Liver (tissue), 9 donors: ENCODE data around the gene SLC2A6. TPM values are rescaled to one million over a fixed set of nuclear protein-coding genes. Genes with fewer than 3 reads are reported as not detected.

Source experiments
- DNase-seq: peaks from one replicate; pipeline ENCODE4 v3.0.0-alpha.2; 2017; ENCODE audit warnings: low spot score
- H3K27ac ChIP-seq, 2 donors: one replicate each; pipeline ENCODE4 v1.7.0; 2013; ENCODE audit warnings: inconsistent platforms in 2 of 2, low read length in 2 of 2, control low read depth in 1 of 2, low read depth in 1 of 2, mild to moderate bottlenecking in 1 of 2
- H3K27me3 ChIP-seq, 4 donors: one replicate each; pipeline versions ENCODE4 v1.6.1 to v1.7.0; 2013; ENCODE audit warnings: low read length in 3 of 4, inconsistent platforms in 1 of 4, mild to moderate bottlenecking in 1 of 4, moderate library complexity in 1 of 4; ENCODE audit not compliant: control insufficient read depth in 4 of 4, insufficient read depth in 4 of 4
- H3K36me3 ChIP-seq, 4 donors: one replicate each; pipeline versions ENCODE4 v1.6.1 to v1.7.0; 2013; ENCODE audit warnings: low read length in 3 of 4, mild to moderate bottlenecking in 3 of 4, low read depth in 1 of 4, moderate library complexity in 1 of 4; ENCODE audit not compliant: control insufficient read depth in 4 of 4, insufficient read depth in 3 of 4
- H3K4me1 ChIP-seq, 4 donors: one replicate each; pipeline versions ENCODE4 v1.6.1 to v1.7.0; 2013; ENCODE audit warnings: low read length in 3 of 4, mild to moderate bottlenecking in 3 of 4, moderate library complexity in 1 of 4; ENCODE audit not compliant: control insufficient read depth in 4 of 4, insufficient read depth in 4 of 4
- H3K4me3 ChIP-seq, 3 donors: one replicate each; pipeline versions ENCODE4 v1.6.1 to v1.7.0; 2013; ENCODE audit warnings: low read length in 3 of 3, control low read depth in 1 of 3, low read depth in 1 of 3, mild to moderate bottlenecking in 1 of 3
- H3K9ac ChIP-seq, 2 donors: one replicate each; pipeline ENCODE4 v1.7.0; 2013; ENCODE audit warnings: low read length in 2 of 2, mild to moderate bottlenecking in 2 of 2, moderate library complexity in 2 of 2, control low read depth in 1 of 2, low read depth in 1 of 2
- H3K9me3 ChIP-seq, 4 donors: one replicate each; pipeline versions ENCODE4 v1.6.1 to v1.7.0; 2013; ENCODE audit warnings: low read length in 3 of 4; ENCODE audit not compliant: control insufficient read depth in 4 of 4
- EGR1 ChIP-seq, 2 donors: IDR thresholded peaks; 2 replicates each; pipeline ENCODE4 v1.6.1; 2016 to 2018; ENCODE audit warnings: antibody characterized with exemption in 2 of 2, low read depth in 2 of 2
- FOXA1 ChIP-seq: IDR thresholded peaks from 2 replicates; pipeline ENCODE4 v1.6.1; 2016; ENCODE audit warnings: antibody characterized with exemption
- HNF4G ChIP-seq: IDR thresholded peaks from 2 replicates; pipeline ENCODE4 v1.6.1; 2016; ENCODE audit warnings: antibody characterized with exemption
- NR2F2 ChIP-seq: IDR thresholded peaks from 2 replicates; pipeline ENCODE4 v1.6.1; 2016; ENCODE audit warnings: antibody characterized with exemption
- TAF1 ChIP-seq: conservative IDR thresholded peaks from 2 replicates; pipeline ENCODE4 v1.6.1; 2016; ENCODE audit warnings: antibody characterized with exemption, mild to moderate bottlenecking
- WGBS: extraction: QIAGEN DNeasy Blood & Tissue Kit; methylation state at CpG from one replicate; pipeline ENCODE4 v1.1.7; 2013; 5-methylcytosine and 5-hydroxymethylcytosine counted together
- polyA plus RNA-seq, 2 donors: library from polyadenylated mRNA; stranded (reverse) in 1 of 2; unstranded in 1 of 2; fragments of 200-250 nt in 1 of 2; fragments of >200 nt in 1 of 2; fragmentation: Nextera tagmentation in 1 of 2; extraction: Ambion mirVana in 1 of 2; gene quantifications; one replicate each; pipeline versions ENCODE4 v1.2.1 to v1.2.3, GENCODE V29; 2013 to 2015
- total RNA-seq, 2 donors: library from RNA; depleted of rRNA; stranded (reverse); fragments of >200 nt; gene quantifications; one replicate each; pipeline ENCODE4 v1.2.3, GENCODE V29; 2014
- TF ChIP-seq, protein P1 (sequence below): IDR thresholded peaks from 2 replicates; pipeline ENCODE4 v1.6.1; 2016; ENCODE audit warnings: antibody characterized with exemption
- TF ChIP-seq, protein P2 (sequence below): IDR thresholded peaks from 2 replicates; pipeline ENCODE4 v1.6.1; 2016; ENCODE audit warnings: antibody characterized with exemption
- TF ChIP-seq, protein P3 (sequence below): IDR thresholded peaks from 2 replicates; pipeline ENCODE4 v1.6.1; 2016; ENCODE audit warnings: antibody characterized with exemption
- donor health status: healthy.
- donor health status: healthy.
- donor health status: healthy.
- donor health status: healthy.
- donor health status: healthy.

Gene SLC2A6
- total and polyA plus RNA-seq, 4 donors = 1.7 to 3.9 (median 2.3) TPM

DNA sequence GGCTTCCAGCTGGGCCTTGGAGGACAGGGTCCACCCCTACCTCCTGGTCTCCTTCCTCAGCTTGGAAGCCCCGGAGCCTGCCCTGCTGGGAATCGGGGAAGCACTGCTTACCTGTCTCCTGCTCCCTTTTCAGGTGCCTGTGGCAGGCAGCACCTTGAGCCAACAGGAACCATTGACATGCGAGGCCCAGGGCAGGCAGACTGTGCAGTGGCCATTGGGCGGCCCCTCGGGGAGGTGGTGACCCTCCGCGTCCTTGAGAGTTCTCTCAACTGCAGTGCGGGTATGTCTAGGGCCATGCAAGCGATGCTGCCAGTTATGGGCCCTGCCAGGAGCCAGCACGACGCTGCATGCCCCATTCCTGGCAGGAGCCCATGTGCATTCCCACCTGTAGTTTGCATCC, 23.0 kb downstream of the SLC2A6 start:
- Histone ChIP-seq H3K4me3 (no peak overlapping the region), H3K4me1 (peaks cover 3 to 11% (median 6%) of the 10 kb centered on the region in 4 donors), H3K9me3 (no peaks in the 10 kb centered on the region), H3K27me3 (no peaks in the 10 kb centered on the region), H3K36me3 (no peaks in the 10 kb centered on the region), H3K27ac (no peak overlapping the region), H3K9ac (no peak overlapping the region)
- WGBS = 95% methylated on average over 11 of the region's 11 CpGs
- TF ChIP-seq, protein P1, sequence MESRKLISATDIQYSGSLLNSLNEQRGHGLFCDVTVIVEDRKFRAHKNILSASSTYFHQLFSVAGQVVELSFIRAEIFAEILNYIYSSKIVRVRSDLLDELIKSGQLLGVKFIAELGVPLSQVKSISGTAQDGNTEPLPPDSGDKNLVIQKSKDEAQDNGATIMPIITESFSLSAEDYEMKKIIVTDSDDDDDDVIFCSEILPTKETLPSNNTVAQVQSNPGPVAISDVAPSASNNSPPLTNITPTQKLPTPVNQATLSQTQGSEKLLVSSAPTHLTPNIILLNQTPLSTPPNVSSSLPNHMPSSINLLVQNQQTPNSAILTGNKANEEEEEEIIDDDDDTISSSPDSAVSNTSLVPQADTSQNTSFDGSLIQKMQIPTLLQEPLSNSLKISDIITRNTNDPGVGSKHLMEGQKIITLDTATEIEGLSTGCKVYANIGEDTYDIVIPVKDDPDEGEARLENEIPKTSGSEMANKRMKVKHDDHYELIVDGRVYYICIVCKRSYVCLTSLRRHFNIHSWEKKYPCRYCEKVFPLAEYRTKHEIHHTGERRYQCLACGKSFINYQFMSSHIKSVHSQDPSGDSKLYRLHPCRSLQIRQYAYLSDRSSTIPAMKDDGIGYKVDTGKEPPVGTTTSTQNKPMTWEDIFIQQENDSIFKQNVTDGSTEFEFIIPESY = no peak
- no peak for TF ChIP-seq EGR1 (IDR thresholded peaks at IDR 0.05; ENCODE audit: low read depth in 2 of 2)
- no peak for DNase-seq

DNA sequence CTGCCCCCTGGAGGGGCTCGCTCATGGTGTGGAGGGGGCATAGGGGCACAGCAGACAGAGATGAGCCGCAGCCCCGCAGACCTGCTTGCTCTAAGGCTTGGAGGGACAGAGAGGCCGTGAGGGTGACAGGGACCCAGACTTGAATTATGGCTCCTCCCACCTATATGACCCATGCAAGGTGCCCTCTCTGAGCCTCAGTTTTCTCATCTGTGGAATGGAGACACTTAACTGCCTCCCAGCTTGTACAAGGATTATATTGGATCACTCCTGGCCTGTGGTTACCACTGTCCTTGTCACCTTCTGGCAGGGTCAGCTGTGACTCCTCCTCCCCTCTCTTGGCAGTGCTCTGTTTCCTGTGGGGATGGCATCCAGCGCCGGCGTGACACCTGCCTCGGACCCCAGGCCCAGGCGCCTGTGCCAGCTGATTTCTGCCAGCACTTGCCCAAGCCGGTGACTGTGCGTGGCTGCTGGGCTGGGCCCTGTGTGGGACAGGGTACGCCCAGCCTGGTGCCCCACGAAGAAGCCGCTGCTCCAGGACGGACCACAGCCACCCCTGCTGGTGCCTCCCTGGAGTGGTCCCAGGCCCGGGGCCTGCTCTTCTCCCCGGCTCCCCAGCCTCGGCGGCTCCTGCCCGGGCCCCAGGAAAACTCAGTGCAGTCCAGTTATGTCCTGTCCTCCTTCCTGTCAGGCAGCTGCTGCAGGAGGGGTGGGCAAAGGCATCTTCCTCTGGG, 23.8 kb downstream of the SLC2A6 start:
- Histone ChIP-seq H3K4me1 (peaks cover 3 to 7% (median 5%) of the 10 kb centered on the region in 4 donors), H3K9ac (no peak overlapping the region), H3K9me3 (no peaks in the 10 kb centered on the region), H3K4me3 (no peak overlapping the region), H3K36me3 (no peaks in the 10 kb centered on the region), H3K27ac (no peak overlapping the region), H3K27me3 (no peaks in the 10 kb centered on the region)
- no peak for TF ChIP-seq NR2F2
- TF ChIP-seq FOXA1 = no peak
- no peak for TF ChIP-seq HNF4G
- TF ChIP-seq, protein P2, sequence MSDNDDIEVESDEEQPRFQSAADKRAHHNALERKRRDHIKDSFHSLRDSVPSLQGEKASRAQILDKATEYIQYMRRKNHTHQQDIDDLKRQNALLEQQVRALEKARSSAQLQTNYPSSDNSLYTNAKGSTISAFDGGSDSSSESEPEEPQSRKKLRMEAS = no peak
- TF ChIP-seq, protein P1 = no peak
- WGBS = 92% methylated on average over 20 of the region's 20 CpGs
- DNase-seq = no peak

DNA sequence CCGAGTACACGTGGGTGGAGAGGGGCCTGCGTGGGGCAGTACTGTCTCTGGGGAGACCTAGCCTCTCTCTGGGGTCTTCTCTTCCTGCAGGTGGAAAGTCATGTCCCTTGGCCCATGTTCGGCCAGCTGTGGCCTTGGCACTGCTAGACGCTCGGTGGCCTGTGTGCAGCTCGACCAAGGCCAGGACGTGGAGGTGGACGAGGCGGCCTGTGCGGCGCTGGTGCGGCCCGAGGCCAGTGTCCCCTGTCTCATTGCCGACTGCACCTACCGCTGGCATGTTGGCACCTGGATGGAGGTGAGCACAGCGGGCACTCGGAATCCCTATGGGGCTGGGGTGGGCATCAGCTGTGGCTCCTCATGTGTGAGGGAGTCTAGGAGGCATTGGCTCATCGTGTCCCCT, 24.6 kb downstream of the SLC2A6 start:
- TF ChIP-seq, protein P2 = no peak
- TF ChIP-seq, protein P3, sequence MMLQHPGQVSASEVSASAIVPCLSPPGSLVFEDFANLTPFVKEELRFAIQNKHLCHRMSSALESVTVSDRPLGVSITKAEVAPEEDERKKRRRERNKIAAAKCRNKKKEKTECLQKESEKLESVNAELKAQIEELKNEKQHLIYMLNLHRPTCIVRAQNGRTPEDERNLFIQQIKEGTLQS = no peak
- no peak for TF ChIP-seq HNF4G
- no peak for TF ChIP-seq TAF1
- WGBS = 91% methylated on average over 19 of the region's 19 CpGs
- DNase-seq = no peak

More for the DNA sequence above, 24.6 kb downstream of the SLC2A6 start:
- no peak overlapping the region for H3K9ac ChIP-seq
- H3K36me3 ChIP-seq = no peaks in the 10 kb centered on the region
- no peaks in the 10 kb centered on the region for H3K27me3 ChIP-seq
- H3K27ac ChIP-seq = no peak overlapping the region
- peaks cover 3 to 9% (median 5%) of the 10 kb centered on the region in 4 donors for H3K4me1 ChIP-seq
- H3K4me3 ChIP-seq = no peak overlapping the region
- no peaks in the 10 kb centered on the region for H3K9me3 ChIP-seq
